ENCODE results near the gene POTEG.
"Not testable (repeated sequence)": the region's sequence is repeated elsewhere in the genome, so short reads cannot be mapped to it uniquely, and the experiment has no call there.

POTEG gene

GRCh38 chr14:19372813-19373500 lies 61.2 kb downstream of the POTEG start:
- not testable (repeated sequence) for DNase-seq

GRCh38 chr14:19371767-19372166 lies 62.4 kb downstream of the POTEG start:
- not testable (repeated sequence) for DNase-seq

- not testable (repeated sequence) for DNase-seq
Observed at GRCh38 chr14:19362803-19363202, 71.3 kb downstream of the POTEG start.

- DNase-seq, result not testable (repeated sequence)
Observed at GRCh38 chr14:19362323-19362722, 71.8 kb downstream of the POTEG start.

GRCh38 chr14:19361636-19362253 lies 72.4 kb downstream of the POTEG start:
- not testable (repeated sequence) for DNase-seq

- not testable (repeated sequence) for DNase-seq
Observed at GRCh38 chr14:19360937-19361635, 73.1 kb downstream of the POTEG start.
